ENCODE measurements around the gene STK38. TPM values are rescaled to one million over a fixed set of nuclear protein-coding genes. Genes with fewer than 3 reads are reported as not detected.

The STK38 gene
- total and polyA plus RNA-seq, 2 of the 8 experiments (the other 6 are each of a cell fraction or from before 2014, with no cell fraction given): 8.1 to 19.8 TPM

- TF ChIP-seq CTBP2 (IDR thresholded peaks at IDR 0.05; ENCODE audit: borderline replicate concordance, insufficient read depth, insufficient read length, low read length): no peak
- no peak for TF ChIP-seq TAF1 (IDR thresholded peaks at IDR 0.05; ENCODE audit: low read depth, low read length)
- TF ChIP-seq PHF8 (conservative IDR thresholded peaks at IDR 0.05; ENCODE audit: low read depth, low read length): no peak
- no peak for TF ChIP-seq SAP30 (IDR thresholded peaks at IDR 0.05; ENCODE audit: insufficient read depth, insufficient replicate concordance, low read length)
- TF ChIP-seq CHD2 (IDR thresholded peaks at IDR 0.05; ENCODE audit: low read length): no peak
- no peak for TF ChIP-seq KDM4A (IDR thresholded peaks at IDR 0.05; ENCODE audit: low read depth, low read length, severe bottlenecking)
Observed at GRCh38 chr6:36592221-36592655, 45.0 kb upstream of the STK38 start (continued).

Measured in H1 (cell line).